GM23338 (cell line): ENCODE data around the gene DNAH10. TPM values are rescaled to one million over a fixed set of nuclear protein-coding genes. Genes with fewer than 3 reads are reported as not detected.

Experiments
- ATAC-seq: fragments of 200-7000 bp; cut with Tn5 transposase; 3 replicates; pipeline ENCODE4 v1.9.1; 2020
- DNase-seq: peaks from one replicate; pipeline ENCODE4 v3.0.0-alpha.2; 2015; ENCODE audit warnings: low spot score
- H2AFZ ChIP-seq: fragments of 200-600 bp; sonication (generic); 2 replicates; pipeline ENCODE4 v1.8.0; 2016; ENCODE audit warnings: antibody characterized with exemption, mild to moderate bottlenecking, moderate library complexity
- H3F3A ChIP-seq: fragments of 200-600 bp; sonication (generic); replicated peaks from 2 replicates; pipeline ENCODE4 v1.8.0; 2017; ENCODE audit warnings: antibody characterized with exemption, mixed run types, low read depth
- H3K27ac ChIP-seq: fragments of 200-600 bp; sonication (generic); 2 replicates; pipeline ENCODE4 v1.6.1; 2016; ENCODE audit warnings: low read depth
- H3K27me3 ChIP-seq: fragments of 200-600 bp; sonication (generic); 2 replicates; pipeline ENCODE4 v1.8.0; 2016; ENCODE audit warnings: mild to moderate bottlenecking, mixed run types, moderate library complexity; ENCODE audit not compliant: insufficient read depth
- H3K36me3 ChIP-seq: fragments of 200-600 bp; sonication (generic); 2 replicates; pipeline ENCODE4 v1.8.0; 2016; ENCODE audit warnings: mild to moderate bottlenecking; ENCODE audit not compliant: insufficient read depth
- H3K4me1 ChIP-seq: fragments of 200-600 bp; sonication (generic); 2 replicates; pipeline ENCODE4 v1.8.0; 2016; ENCODE audit warnings: mild to moderate bottlenecking, moderate library complexity; ENCODE audit not compliant: insufficient read depth
- H3K4me2 ChIP-seq: fragments of 200-600 bp; sonication (generic); 2 replicates; pipeline ENCODE4 v1.7.1; 2017; ENCODE audit warnings: mixed run types
- H3K4me3 ChIP-seq: fragments of 200-600 bp; sonication (generic); 2 replicates; pipeline ENCODE4 v1.6.1; 2016; ENCODE audit warnings: mixed run types
- H3K79me2 ChIP-seq: fragments of 200-600 bp; sonication (generic); replicated peaks from 2 replicates; pipeline ENCODE4 v1.8.0; 2017; ENCODE audit warnings: mild to moderate bottlenecking; ENCODE audit not compliant: insufficient read depth
- H3K9me2 ChIP-seq: fragments of 200-600 bp; sonication (generic); 2 replicates; pipeline ENCODE4 v1.8.0; 2017; ENCODE audit not compliant: insufficient read depth
- H4K20me1 ChIP-seq: fragments of 200-600 bp; sonication (generic); replicated peaks from 2 replicates; pipeline ENCODE4 v1.8.0; 2017; ENCODE audit warnings: mild to moderate bottlenecking; ENCODE audit not compliant: insufficient read depth
- H3K27ac Mint-ChIP-seq: 2 replicates; pipeline ENCODE4 v1.8.0; 2020; ENCODE audit warnings: inconsistent platforms, mild to moderate bottlenecking, moderate library complexity, mixed read lengths
- H3K27me3 Mint-ChIP-seq: 3 replicates; pipeline ENCODE4 v1.8.0; 2022; ENCODE audit warnings: low read depth, mild to moderate bottlenecking, moderate library complexity, mixed read lengths, inconsistent platforms; ENCODE audit not compliant: insufficient read depth, poor library complexity
- H3K36me3 Mint-ChIP-seq: 3 replicates; pipeline ENCODE4 v1.8.0; 2021; ENCODE audit warnings: low read depth, mild to moderate bottlenecking, inconsistent platforms, moderate library complexity, mixed read lengths
- H3K4me1 Mint-ChIP-seq: 3 replicates; pipeline ENCODE4 v1.8.0; 2020; ENCODE audit warnings: mild to moderate bottlenecking, inconsistent platforms, mixed read lengths
- H3K4me3 Mint-ChIP-seq: 3 replicates; pipeline ENCODE4 v1.8.0; 2021; ENCODE audit warnings: moderate library complexity, mild to moderate bottlenecking, inconsistent platforms, mixed read lengths
- H3K9me3 Mint-ChIP-seq: 3 replicates; pipeline ENCODE4 v1.8.0; 2020; ENCODE audit warnings: moderate library complexity, mild to moderate bottlenecking, inconsistent platforms, mixed read lengths
- CREB1 ChIP-seq: fragments of 250-450 bp; sonication (Bioruptor Pico); IDR thresholded peaks from 2 replicates; pipeline ENCODE4 v1.5.0; 2020; ENCODE audit warnings: low read depth, mild to moderate bottlenecking, moderate library complexity
- CTCF ChIP-seq, 2 experiments: fragments of 200-600 bp in 1 of 2; sonication (generic) in 1 of 2; conservative IDR thresholded peaks; 2 replicates each; pipeline versions ENCODE4 v1.5.1 to v1.6.1; 2016 to 2017; ENCODE audit warnings: antibody characterized with exemption in 2 of 2, low read depth in 2 of 2, mild to moderate bottlenecking in 2 of 2, moderate library complexity in 1 of 2
- ETS1 ChIP-seq: IDR thresholded peaks from 2 replicates; pipeline ENCODE4 v1.6.1; 2016; ENCODE audit warnings: antibody characterized with exemption
- EZH2 ChIP-seq: fragments of 200-600 bp; sonication (generic); IDR thresholded peaks from one replicate; pipeline ENCODE4 v1.8.0; 2017; ENCODE audit warnings: antibody characterized with exemption, mild to moderate bottlenecking, low read depth; ENCODE audit not compliant: unreplicated experiment
- EZH2phosphoT487 ChIP-seq: fragments of 200-600 bp; sonication (generic); IDR thresholded peaks from one replicate; pipeline ENCODE4 v1.8.1; 2018; ENCODE audit warnings: antibody characterized with exemption; ENCODE audit not compliant: unreplicated experiment
- JUNB ChIP-seq: IDR thresholded peaks from one replicate; pipeline ENCODE4 v1.6.1; 2016; ENCODE audit warnings: antibody characterized with exemption; ENCODE audit not compliant: unreplicated experiment
- NANOG ChIP-seq: IDR thresholded peaks from 2 replicates; pipeline ENCODE4 v1.6.1; 2016; ENCODE audit warnings: antibody characterized with exemption, borderline replicate concordance
- POLR2AphosphoS5 ChIP-seq: IDR thresholded peaks from 2 replicates; pipeline ENCODE4 v1.6.1; 2016; ENCODE audit warnings: antibody characterized with exemption, low read depth
- REST ChIP-seq: IDR thresholded peaks from one replicate; pipeline ENCODE4 v1.6.1; 2018; ENCODE audit warnings: antibody characterized with exemption; ENCODE audit not compliant: unreplicated experiment
- polyA plus RNA-seq: library from polyadenylated mRNA; unstranded; fragments of >200 nt; fragmentation: Nextera tagmentation; extraction: Ambion mirVana; gene quantifications from 2 replicates; pipeline ENCODE4 v1.2.1, GENCODE V29; 2016
- total RNA-seq: library from RNA; depleted of rRNA; stranded (reverse); fragments of >200 nt; shearing (Covaris generic); gene quantifications from 2 replicates; pipeline ENCODE4 v1.2.3, GENCODE V29; 2014

DNAH10 gene
- total and polyA plus RNA-seq, 2 experiments from 2014 or later: 0.03 TPM

GRCh38 chr12:123924539-123924938, 162.4 kb downstream of the DNAH10 start:
- H3K9me2 ChIP-seq: no peaks in the 10 kb centered on the region
- no peaks in the 10 kb centered on the region for H3K36me3 Mint-ChIP-seq
- H2AFZ ChIP-seq: no peak overlapping the region
- H3K9me3 Mint-ChIP-seq: no peaks in the 10 kb centered on the region
- no peak for TF ChIP-seq REST
- no peak for TF ChIP-seq CREB1 (CRISPR knock-in tag)
- TF ChIP-seq EZH2phosphoT487: no peak
- no peak for TF ChIP-seq ETS1
- no peaks in the 10 kb centered on the region for H4K20me1 ChIP-seq
- H3K27ac ChIP-seq: no peak overlapping the region
- H3K79me2 ChIP-seq: no peaks in the 10 kb centered on the region
- H3K4me3 ChIP-seq: no peak overlapping the region
- no peak overlapping the region for H3K27ac Mint-ChIP-seq
- no peak for DNase-seq
- no peaks in the 10 kb centered on the region for H3K4me1 ChIP-seq
- no peaks in the 10 kb centered on the region; the same call in 2 of the 3 replicates for H3K4me1 Mint-ChIP-seq
- no peak overlapping the region for H3K4me3 Mint-ChIP-seq
- H3K27me3 Mint-ChIP-seq: peaks cover 12% of the 10 kb centered on the region
- ATAC-seq: no peak
- no peak overlapping the region for H3K4me2 ChIP-seq
- no peaks in the 10 kb centered on the region for H3F3A ChIP-seq
- no peaks in the 10 kb centered on the region for H3K36me3 ChIP-seq
- H3K27me3 ChIP-seq: no peaks in the 10 kb centered on the region

GRCh38 chr12:123928274-123928865, 166.3 kb downstream of the DNAH10 start:
- H3K27me3 ChIP-seq: no peaks in the 10 kb centered on the region
- peaks cover 7% of the 10 kb centered on the region for H3K27me3 Mint-ChIP-seq
- no peak for DNase-seq
- no peak overlapping the region for H3K4me3 Mint-ChIP-seq
- no peaks in the 10 kb centered on the region; the same call in 2 of the 3 replicates for H3K4me1 Mint-ChIP-seq
- H4K20me1 ChIP-seq: 0 out of 2 replicates have a peak, but pooled peaks cover 5% of the 10 kb centered on the region
- no peak overlapping the region for H3K4me2 ChIP-seq
- no peak overlapping the region for H3K27ac Mint-ChIP-seq
- H3K4me3 ChIP-seq: no peak overlapping the region
- no peaks in the 10 kb centered on the region for H3K9me3 Mint-ChIP-seq
- H3K79me2 ChIP-seq: no peaks in the 10 kb centered on the region
- ATAC-seq: peak; percentile 42; the same call in 2 of the 3 replicates
- H3F3A ChIP-seq: no peaks in the 10 kb centered on the region
- H3K36me3 Mint-ChIP-seq: no peaks in the 10 kb centered on the region
- no peaks in the 10 kb centered on the region; the same call in 1 of the 2 replicates for H3K9me2 ChIP-seq
- H3K27ac ChIP-seq: no peak overlapping the region
- TF ChIP-seq NANOG (no peak), CTCF (conservative IDR thresholded peaks at IDR 0.05; ENCODE audit: low read depth in 2 of 2) (peak in 1 of 2 experiments; percentile 47; a peak in 2 of 4 replicates), EZH2 (no peak), JUNB (no peak), POLR2AphosphoS5 (no peak), ETS1 (no peak)
- no peaks in the 10 kb centered on the region for H3K4me1 ChIP-seq
- no peak overlapping the region for H2AFZ ChIP-seq
- no peaks in the 10 kb centered on the region for H3K36me3 ChIP-seq
